ENCODE measurements around the gene MYO18B.

The MYO18B gene

DNA sequence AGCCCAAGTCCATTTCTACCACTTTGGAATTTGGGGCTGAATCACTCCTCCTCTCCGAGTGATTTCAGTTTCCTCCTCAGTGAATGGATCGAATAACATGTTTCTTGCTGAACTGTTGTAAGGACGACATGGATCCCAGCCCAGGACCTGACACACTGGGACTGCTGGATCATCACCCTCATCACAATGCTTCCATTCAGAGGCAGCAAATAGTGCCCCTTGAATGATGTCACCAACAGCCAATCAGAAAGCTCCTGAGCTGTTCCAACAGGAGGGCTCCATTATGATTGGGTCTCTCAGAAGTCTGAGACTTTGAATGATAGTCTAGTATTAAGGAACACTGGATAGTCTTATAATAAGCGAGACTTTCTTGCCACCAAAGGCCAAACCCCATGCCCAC lies 158.9 kb downstream of the MYO18B start:
- H3K27me3 ChIP-seq (ENCODE audit: control insufficient read depth in 5 of 5, insufficient read depth in 4 of 5, low read length in 5 of 5) = peaks cover 0 to 17% (median 11%) of the 10 kb centered on the region in 5 donors
- no peaks in the 10 kb centered on the region for H3K36me3 ChIP-seq (ENCODE audit: control insufficient read depth in 5 of 5, insufficient read depth in 5 of 5, low read length in 5 of 5)
- H3K4me3 ChIP-seq (ENCODE audit: low read depth in 1 of 5, low read length in 5 of 5) = no peak overlapping the region
- no peak overlapping the region for H3K9ac ChIP-seq (ENCODE audit: low read length in 5 of 5)
- no peak overlapping the region for H3K27ac ChIP-seq (ENCODE audit: low read depth, low read length)
- H3K4me1 ChIP-seq (ENCODE audit: control insufficient read depth in 5 of 5, insufficient read depth in 5 of 5, low read length in 5 of 5) = no peaks in the 10 kb centered on the region
- no peaks in the 10 kb centered on the region for H3K9me3 ChIP-seq (ENCODE audit: control insufficient read depth in 5 of 5, low read length in 5 of 5)

DNA sequence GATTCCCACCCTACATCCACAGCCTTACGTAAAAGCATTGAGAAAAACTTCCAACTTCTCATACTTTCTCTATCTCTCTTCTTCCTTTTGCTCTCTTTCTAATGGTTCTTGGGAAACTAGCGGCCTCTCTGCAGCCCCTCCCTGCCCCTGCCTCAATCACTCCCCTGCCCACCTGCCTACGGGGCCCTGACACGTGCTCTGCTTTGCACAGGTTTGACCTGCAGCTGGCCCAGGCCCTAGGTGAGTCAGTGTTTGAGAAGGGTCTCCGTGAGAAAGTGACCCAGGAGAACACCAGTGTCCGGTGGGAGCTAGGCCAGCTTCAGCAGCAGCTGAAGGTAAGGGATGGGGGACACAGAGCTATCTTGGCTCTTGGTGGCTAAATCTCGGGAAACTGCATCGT lies 160.4 kb downstream of the MYO18B start:
- H3K27ac ChIP-seq (ENCODE audit: low read depth, low read length) = no peak overlapping the region
- H3K4me1 ChIP-seq (ENCODE audit: control insufficient read depth in 5 of 5, insufficient read depth in 5 of 5, low read length in 5 of 5) = no peaks in the 10 kb centered on the region
- H3K36me3 ChIP-seq (ENCODE audit: control insufficient read depth in 5 of 5, insufficient read depth in 5 of 5, low read length in 5 of 5) = no peaks in the 10 kb centered on the region
- H3K4me3 ChIP-seq (ENCODE audit: low read depth in 1 of 5, low read length in 5 of 5) = no peak overlapping the region
- H3K9ac ChIP-seq (ENCODE audit: low read length in 5 of 5) = no peak overlapping the region
- H3K9me3 ChIP-seq (ENCODE audit: control insufficient read depth in 5 of 5, low read length in 5 of 5) = no peaks in the 10 kb centered on the region
- peaks cover 0 to 17% (median 11%) of the 10 kb centered on the region in 5 donors for H3K27me3 ChIP-seq (ENCODE audit: control insufficient read depth in 5 of 5, insufficient read depth in 4 of 5, low read length in 5 of 5)

DNA sequence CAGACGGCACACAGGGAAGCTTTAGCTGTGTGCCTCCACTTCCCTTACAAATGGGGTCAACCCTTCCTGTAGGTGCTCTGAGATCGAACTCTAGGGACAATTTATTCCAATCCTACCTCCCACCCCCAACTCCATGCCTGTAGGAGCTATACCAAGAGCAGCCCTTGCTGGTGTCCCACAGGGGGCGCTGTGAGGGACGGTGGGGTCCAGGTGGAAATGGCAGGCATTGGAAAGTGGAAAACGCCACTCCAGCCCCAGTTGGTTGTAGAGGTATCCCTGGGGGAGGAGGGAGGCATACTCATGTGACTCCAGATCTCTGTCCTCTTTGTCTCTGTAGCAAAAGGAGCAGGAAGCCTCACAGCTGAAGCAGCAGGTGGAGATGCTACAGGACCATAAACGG lies 161.3 kb downstream of the MYO18B start:
- Histone ChIP-seq H3K27me3 (ENCODE audit: control insufficient read depth in 5 of 5, insufficient read depth in 4 of 5, low read length in 5 of 5) (peaks cover 0 to 17% (median 12%) of the 10 kb centered on the region in 5 donors), H3K9me3 (ENCODE audit: control insufficient read depth in 5 of 5, low read length in 5 of 5) (no peaks in the 10 kb centered on the region), H3K4me1 (ENCODE audit: control insufficient read depth in 5 of 5, insufficient read depth in 5 of 5, low read length in 5 of 5) (no peaks in the 10 kb centered on the region), H3K9ac (ENCODE audit: low read length in 5 of 5) (no peak overlapping the region), H3K27ac (ENCODE audit: low read depth, low read length) (no peak overlapping the region), H3K4me3 (ENCODE audit: low read depth in 1 of 5, low read length in 5 of 5) (no peak overlapping the region), H3K36me3 (ENCODE audit: control insufficient read depth in 5 of 5, insufficient read depth in 5 of 5, low read length in 5 of 5) (no peaks in the 10 kb centered on the region)

DNA sequence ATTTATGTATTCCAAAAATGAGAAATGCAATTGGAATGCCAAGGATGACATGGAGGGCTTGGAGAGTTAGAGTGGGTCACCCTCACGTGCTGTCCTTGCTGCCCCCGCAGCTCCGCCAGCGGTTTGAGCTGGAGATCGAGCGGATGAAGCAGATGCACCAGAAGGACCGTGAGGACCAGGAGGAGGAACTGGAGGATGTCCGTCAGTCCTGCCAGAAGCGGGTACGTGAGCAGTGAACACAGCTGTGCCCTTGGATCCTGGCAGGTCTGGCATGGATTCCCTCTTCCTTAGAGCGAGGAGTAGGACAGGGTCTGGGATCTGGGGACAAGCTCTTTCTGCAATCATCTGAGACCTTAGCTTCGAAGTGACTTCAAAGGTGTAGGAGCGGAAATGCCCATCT lies 166.2 kb downstream of the MYO18B start:
- Histone ChIP-seq H3K36me3 (ENCODE audit: control insufficient read depth in 5 of 5, insufficient read depth in 5 of 5, low read length in 5 of 5) (peaks cover 0 to 2% (median 0%) of the 10 kb centered on the region in 5 donors), H3K9me3 (ENCODE audit: control insufficient read depth in 5 of 5, low read length in 5 of 5) (no peaks in the 10 kb centered on the region), H3K4me1 (ENCODE audit: control insufficient read depth in 5 of 5, insufficient read depth in 5 of 5, low read length in 5 of 5) (no peaks in the 10 kb centered on the region), H3K27ac (ENCODE audit: low read depth, low read length) (no peak overlapping the region), H3K27me3 (ENCODE audit: control insufficient read depth in 5 of 5, insufficient read depth in 4 of 5, low read length in 5 of 5) (peaks cover 0 to 17% (median 6%) of the 10 kb centered on the region in 5 donors), H3K4me3 (ENCODE audit: low read depth in 1 of 5, low read length in 5 of 5) (no peak overlapping the region), H3K9ac (ENCODE audit: low read length in 5 of 5) (no peak overlapping the region)

DNA sequence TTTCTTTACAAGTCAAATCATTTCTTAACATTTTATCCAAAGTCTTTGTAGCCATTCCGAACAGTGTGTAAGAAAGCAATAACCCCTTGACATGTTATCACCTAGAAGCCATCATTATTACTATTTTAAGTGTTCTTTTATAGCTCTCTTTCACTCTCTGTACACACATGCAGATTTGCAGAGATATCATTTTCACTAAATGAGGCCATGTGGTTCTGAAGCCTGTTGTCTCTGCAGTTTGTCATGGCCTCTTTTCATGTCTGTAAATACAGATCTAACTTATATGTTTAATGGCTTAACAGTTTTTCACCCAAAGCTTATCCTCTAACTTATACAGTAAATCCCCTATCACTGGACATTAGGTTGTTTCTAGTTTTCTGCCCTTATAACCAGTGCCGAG lies 166.8 kb downstream of the MYO18B start:
- Histone ChIP-seq H3K9me3 (ENCODE audit: control insufficient read depth in 5 of 5, low read length in 5 of 5) (no peaks in the 10 kb centered on the region), H3K27me3 (ENCODE audit: control insufficient read depth in 5 of 5, insufficient read depth in 4 of 5, low read length in 5 of 5) (peaks cover 0 to 13% (median 1%) of the 10 kb centered on the region in 5 donors), H3K27ac (ENCODE audit: low read depth, low read length) (no peak overlapping the region), H3K4me1 (ENCODE audit: control insufficient read depth in 5 of 5, insufficient read depth in 5 of 5, low read length in 5 of 5) (no peaks in the 10 kb centered on the region), H3K9ac (ENCODE audit: low read length in 5 of 5) (no peak overlapping the region), H3K36me3 (ENCODE audit: control insufficient read depth in 5 of 5, insufficient read depth in 5 of 5, low read length in 5 of 5) (peaks cover 0 to 2% (median 0%) of the 10 kb centered on the region in 5 donors), H3K4me3 (ENCODE audit: low read depth in 1 of 5, low read length in 5 of 5) (no peak overlapping the region)

DNA sequence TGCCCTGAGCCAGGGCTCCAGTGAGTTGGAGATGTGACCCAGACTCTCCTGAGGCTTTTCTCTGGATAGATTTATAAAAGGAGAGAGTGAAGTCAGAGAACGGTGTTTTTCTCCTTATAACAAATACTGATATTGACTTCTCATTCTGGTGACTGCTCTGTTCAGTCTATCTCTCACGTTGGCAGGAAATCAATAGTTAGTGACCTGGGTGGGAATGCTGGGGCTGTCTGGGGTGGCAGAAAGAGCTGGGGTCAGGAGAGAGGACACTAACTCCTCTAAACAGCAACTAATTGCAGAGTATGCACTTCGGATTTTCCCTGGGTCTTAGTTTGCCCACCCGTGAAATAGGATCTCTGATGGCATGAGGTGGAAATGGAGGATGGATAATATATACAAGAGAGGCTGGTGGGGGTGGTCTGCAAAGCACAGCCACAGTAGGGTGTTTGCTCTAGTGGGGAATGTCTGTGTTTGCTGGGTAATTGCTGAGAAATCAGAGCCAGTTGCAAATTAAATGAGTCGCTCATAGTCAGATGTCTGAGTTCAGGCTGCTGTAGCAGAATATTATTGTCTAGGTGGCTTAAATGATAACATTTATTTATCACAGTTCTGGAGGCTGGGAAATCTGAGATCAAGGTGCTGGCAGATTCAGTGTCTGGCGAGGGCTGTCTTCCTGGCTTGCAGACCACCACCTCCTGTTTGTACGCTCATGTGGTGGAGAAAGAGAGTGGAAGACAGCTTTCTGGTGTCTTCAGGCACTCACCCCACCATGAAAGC lies 167.8 kb downstream of the MYO18B start:
- peaks cover 0 to 2% (median 0%) of the 10 kb centered on the region in 5 donors for H3K36me3 ChIP-seq (ENCODE audit: control insufficient read depth in 5 of 5, insufficient read depth in 5 of 5, low read length in 5 of 5)
- peaks cover 0 to 13% (median 0%) of the 10 kb centered on the region in 5 donors for H3K27me3 ChIP-seq (ENCODE audit: control insufficient read depth in 5 of 5, insufficient read depth in 4 of 5, low read length in 5 of 5)
- H3K4me3 ChIP-seq (ENCODE audit: low read depth in 1 of 5, low read length in 5 of 5) = no peak overlapping the region
- H3K9me3 ChIP-seq (ENCODE audit: control insufficient read depth in 5 of 5, low read length in 5 of 5) = no peaks in the 10 kb centered on the region
- H3K4me1 ChIP-seq (ENCODE audit: control insufficient read depth in 5 of 5, insufficient read depth in 5 of 5, low read length in 5 of 5) = no peaks in the 10 kb centered on the region
- no peak overlapping the region for H3K9ac ChIP-seq (ENCODE audit: low read length in 5 of 5)
- no peak overlapping the region for H3K27ac ChIP-seq (ENCODE audit: low read depth, low read length)

DNA sequence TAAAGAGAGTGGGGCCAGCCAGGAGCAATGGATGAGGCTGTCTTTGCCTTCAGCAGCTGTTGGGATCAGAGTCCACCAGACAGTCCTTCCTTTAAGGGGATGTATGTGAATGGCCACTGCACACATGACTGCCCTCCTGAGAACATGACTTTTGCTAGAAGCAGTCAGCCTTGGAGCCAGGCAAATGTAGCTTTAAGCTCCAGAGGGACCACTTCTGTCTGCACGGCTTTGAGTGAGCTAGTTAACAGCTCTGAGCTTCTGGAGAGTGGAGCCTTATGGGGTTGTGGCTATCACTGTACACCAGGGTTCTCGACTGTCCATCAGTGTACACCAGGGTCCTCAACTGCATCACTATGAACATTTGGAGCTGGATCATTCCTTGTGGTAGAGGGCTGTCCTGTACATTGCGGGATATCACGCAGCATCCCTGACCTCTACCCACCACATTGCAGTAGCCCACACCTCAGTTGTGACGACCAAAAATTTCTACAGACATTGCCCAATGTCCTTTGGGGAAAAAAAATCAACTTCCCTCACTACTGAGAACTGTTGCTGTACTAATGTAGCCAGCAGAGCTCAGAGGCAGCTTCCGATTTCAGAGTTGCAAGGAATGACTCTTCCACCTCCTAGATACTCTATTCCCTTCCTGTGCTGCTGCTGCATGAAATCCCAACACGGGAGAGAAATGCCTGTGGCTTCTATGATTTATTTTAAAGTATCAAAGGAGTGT lies 169.4 kb downstream of the MYO18B start:
- no peaks in the 10 kb centered on the region for H3K4me1 ChIP-seq (ENCODE audit: control insufficient read depth in 5 of 5, insufficient read depth in 5 of 5, low read length in 5 of 5)
- no peaks in the 10 kb centered on the region for H3K9me3 ChIP-seq (ENCODE audit: control insufficient read depth in 5 of 5, low read length in 5 of 5)
- H3K27ac ChIP-seq (ENCODE audit: low read depth, low read length) = no peak overlapping the region
- H3K27me3 ChIP-seq (ENCODE audit: control insufficient read depth in 5 of 5, insufficient read depth in 4 of 5, low read length in 5 of 5) = peaks cover 0 to 13% (median 0%) of the 10 kb centered on the region in 5 donors
- peaks cover 0 to 2% (median 0%) of the 10 kb centered on the region in 5 donors for H3K36me3 ChIP-seq (ENCODE audit: control insufficient read depth in 5 of 5, insufficient read depth in 5 of 5, low read length in 5 of 5)
- H3K4me3 ChIP-seq (ENCODE audit: low read depth in 1 of 5, low read length in 5 of 5) = no peak overlapping the region
- no peak overlapping the region for H3K9ac ChIP-seq (ENCODE audit: low read length in 5 of 5)

DNA sequence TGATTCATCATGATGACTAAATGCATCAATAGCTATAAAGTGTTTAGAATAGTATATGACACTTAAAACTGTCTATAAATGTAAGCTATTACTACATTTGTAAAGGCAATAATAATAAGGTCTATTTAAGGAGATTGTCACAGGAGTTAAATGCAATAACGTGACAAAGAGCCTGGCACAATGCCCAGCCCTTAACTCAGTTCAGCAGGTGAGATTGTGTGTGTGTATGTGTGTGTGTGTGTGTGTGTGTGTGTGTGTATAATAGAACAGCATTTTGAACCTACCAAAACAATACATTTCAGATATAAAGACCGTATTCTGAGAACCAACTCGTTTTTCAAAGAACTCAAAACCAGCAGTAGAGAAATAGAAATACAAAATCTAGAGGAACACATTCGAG lies 177.5 kb downstream of the MYO18B start:
- peaks cover 0 to 21% (median 5%) of the 10 kb centered on the region in 5 donors for H3K27me3 ChIP-seq (ENCODE audit: control insufficient read depth in 5 of 5, insufficient read depth in 4 of 5, low read length in 5 of 5)
- no peak overlapping the region for H3K4me3 ChIP-seq (ENCODE audit: low read depth in 1 of 5, low read length in 5 of 5)
- no peaks in the 10 kb centered on the region for H3K9me3 ChIP-seq (ENCODE audit: control insufficient read depth in 5 of 5, low read length in 5 of 5)
- no peaks in the 10 kb centered on the region for H3K4me1 ChIP-seq (ENCODE audit: control insufficient read depth in 5 of 5, insufficient read depth in 5 of 5, low read length in 5 of 5)
- no peak overlapping the region for H3K9ac ChIP-seq (ENCODE audit: low read length in 5 of 5)
- H3K27ac ChIP-seq (ENCODE audit: low read depth, low read length) = no peak overlapping the region
- no peaks in the 10 kb centered on the region for H3K36me3 ChIP-seq (ENCODE audit: control insufficient read depth in 5 of 5, insufficient read depth in 5 of 5, low read length in 5 of 5)

DNA sequence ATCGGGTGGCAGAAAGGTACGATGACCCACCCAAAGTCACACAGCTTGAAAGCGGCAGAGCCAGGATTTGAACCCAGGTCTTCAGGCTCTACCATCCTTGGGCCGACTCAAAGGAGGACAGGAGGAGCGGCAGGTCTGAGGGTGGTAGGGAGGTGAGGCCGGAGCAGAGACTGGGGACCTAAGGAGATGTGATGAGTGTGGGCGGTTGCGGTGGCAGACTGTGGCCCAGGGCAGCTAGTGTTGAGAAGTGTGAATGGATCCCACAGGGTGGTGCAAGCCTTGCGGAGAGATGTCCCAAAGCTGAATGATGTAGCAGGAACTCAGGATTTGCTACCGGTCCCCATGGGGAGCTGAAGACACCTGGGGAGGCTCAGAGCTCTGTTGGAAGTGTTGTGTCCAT lies 180.2 kb downstream of the MYO18B start:
- Histone ChIP-seq H3K36me3 (ENCODE audit: control insufficient read depth in 5 of 5, insufficient read depth in 5 of 5, low read length in 5 of 5) (no peaks in the 10 kb centered on the region), H3K9ac (ENCODE audit: low read length in 5 of 5) (no peak overlapping the region), H3K27ac (ENCODE audit: low read depth, low read length) (no peak overlapping the region), H3K4me1 (ENCODE audit: control insufficient read depth in 5 of 5, insufficient read depth in 5 of 5, low read length in 5 of 5) (no peaks in the 10 kb centered on the region), H3K9me3 (ENCODE audit: control insufficient read depth in 5 of 5, low read length in 5 of 5) (no peaks in the 10 kb centered on the region), H3K4me3 (ENCODE audit: low read depth in 1 of 5, low read length in 5 of 5) (no peak overlapping the region), H3K27me3 (ENCODE audit: control insufficient read depth in 5 of 5, insufficient read depth in 4 of 5, low read length in 5 of 5) (peaks cover 0 to 21% (median 5%) of the 10 kb centered on the region in 5 donors)

DNA sequence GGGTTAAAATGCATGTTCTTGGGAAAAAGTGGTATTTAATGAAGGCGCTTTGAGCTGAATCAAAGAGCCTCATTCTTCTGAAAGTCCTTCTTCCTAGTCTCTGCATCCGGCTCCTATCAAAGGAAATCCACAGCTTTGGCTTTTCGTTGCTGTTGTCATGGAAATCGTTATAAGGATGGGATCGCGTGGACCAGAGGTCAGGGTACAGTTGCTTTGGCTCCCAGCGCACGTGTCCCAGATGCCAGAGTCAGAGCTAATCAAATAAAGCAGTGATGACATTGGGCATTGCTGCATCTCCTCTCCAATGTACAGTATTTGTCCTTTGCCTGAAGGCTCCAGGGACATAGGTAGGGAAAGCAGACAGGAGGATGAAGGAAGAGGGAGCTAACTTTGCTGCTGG lies 181.9 kb downstream of the MYO18B start:
- Histone ChIP-seq H3K4me1 (ENCODE audit: control insufficient read depth in 5 of 5, insufficient read depth in 5 of 5, low read length in 5 of 5) (no peaks in the 10 kb centered on the region), H3K27ac (ENCODE audit: low read depth, low read length) (no peak overlapping the region), H3K4me3 (ENCODE audit: low read depth in 1 of 5, low read length in 5 of 5) (no peak overlapping the region), H3K27me3 (ENCODE audit: control insufficient read depth in 5 of 5, insufficient read depth in 4 of 5, low read length in 5 of 5) (peaks cover 0 to 24% (median 5%) of the 10 kb centered on the region in 5 donors), H3K9ac (ENCODE audit: low read length in 5 of 5) (no peak overlapping the region), H3K36me3 (ENCODE audit: control insufficient read depth in 5 of 5, insufficient read depth in 5 of 5, low read length in 5 of 5) (no peaks in the 10 kb centered on the region), H3K9me3 (ENCODE audit: control insufficient read depth in 5 of 5, low read length in 5 of 5) (no peaks in the 10 kb centered on the region)
